NCI-H446 (cell line): ENCODE results near the gene IL36B.
A peak's percentile ranks its signal among the peaks of the same experiment; 100 is the strongest.
"Not testable (repeated sequence)": the region's sequence is repeated elsewhere in the genome, so short reads cannot be mapped to it uniquely, and the experiment has no call there.

Source experiments
- DNase-seq, 2 experiments: peaks; one replicate each; lab custom pipeline; 2025; lab: John Stamatoyannopoulos, UW

IL36B gene

GRCh38 chr2:113052396-113052917 lies at the start of gene IL36B:
TSS of gene IL36B (minus strand) at chr2:113052867.
- no peak for DNase-seq

DNA sequence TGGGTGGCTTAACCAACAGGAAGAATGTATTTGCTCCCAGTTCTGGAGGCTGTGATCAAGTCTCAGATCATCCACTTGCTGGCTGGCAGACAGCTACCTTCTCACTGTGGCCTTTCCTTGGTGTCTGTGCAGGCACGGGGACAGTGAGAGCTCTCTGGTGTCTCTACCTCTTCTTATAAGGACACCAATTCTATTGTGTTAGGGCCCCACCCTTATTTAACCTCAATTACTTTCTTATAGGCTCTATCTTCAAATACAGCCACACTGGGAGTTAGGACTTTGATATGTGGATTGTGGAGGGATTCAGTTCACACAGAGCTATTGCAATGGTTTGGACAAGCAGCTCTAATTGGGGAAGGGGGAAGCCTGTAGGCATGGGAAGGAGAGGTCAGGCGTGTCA lies 49.5 kb upstream of the IL36B start:
- DNase-seq = no peak

DNA sequence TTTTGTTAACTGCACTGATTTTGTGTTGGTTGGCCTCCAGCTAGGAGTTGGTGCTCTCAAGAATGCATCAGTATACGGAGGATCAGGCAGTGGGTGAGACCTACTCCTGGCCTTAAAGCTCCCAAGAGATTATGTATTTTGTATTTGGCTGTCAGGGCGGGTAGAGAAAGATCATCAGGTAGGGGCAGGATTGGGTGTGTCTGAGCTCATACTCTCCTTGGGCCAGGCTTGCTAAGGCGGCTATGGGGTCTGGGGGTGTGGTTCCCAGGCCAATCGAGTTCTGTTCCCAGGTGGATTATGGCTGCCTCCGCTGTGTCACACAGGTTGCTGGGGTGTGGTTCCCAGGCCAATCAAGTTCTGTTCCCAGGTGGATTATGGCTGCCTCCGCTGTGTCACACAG lies 45.9 kb upstream of the IL36B start:
- DNase-seq = no peak

DNA sequence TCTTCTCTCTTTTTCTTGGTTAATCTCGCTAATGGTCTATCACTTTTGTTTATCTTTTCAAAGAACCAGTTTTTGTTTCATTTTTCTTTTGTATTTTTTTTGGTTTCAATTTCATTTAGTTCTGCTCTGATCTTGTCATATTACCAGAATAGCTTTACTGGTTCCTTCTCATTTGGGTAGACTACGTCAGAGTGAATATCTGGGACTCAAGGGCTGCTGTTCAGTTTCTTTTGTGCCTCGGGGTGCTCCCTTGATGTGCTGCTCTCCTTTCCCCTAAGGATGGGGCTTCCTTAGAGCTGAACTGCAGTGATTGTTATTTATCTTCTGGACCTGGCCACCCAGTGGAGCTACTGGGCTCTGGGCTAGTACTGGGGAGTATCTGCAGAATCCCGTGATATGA lies 45.4 kb upstream of the IL36B start:
- DNase-seq = no peak

DNA sequence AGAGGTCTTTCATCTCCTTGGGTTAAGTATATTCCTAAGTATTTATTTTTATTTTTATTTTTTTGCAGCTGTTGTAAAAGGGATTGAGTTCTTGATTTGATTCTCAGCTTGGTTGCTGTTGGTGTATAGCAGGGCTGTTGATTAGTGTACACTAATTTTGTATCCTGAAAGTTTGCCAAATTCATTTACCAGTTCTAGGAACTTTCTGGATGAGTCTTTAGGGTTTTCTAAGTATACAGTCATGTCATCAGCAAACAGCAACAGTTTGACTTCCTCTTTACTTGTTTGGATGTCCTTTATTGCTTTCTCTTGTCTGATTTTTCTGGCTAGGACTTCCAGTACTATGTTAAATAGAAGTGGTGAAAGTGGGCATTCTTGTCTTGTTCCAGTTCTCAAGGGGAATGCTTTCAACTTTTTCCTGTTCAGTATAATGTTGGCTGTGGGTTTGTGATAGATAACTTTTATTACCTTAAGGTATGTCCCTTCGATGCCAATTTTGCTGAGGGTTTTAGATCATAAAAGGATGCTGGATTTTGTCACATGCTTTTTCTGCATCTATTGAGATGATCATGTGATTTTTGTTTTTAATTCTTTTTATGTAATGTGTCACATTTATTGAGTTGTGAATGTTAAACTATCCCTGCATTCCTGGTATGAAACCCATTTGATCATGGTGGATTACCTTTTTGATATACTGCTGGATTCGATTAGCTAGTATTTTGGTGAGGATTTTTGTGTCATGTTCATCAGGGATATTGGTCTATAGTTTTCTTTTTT lies 44.4 kb upstream of the IL36B start:
- DNase-seq = not testable (repeated sequence)

GRCh38 chr2:113096306-113096705 lies 43.6 kb upstream of the IL36B start:
- DNase-seq = not testable (repeated sequence)

- no peak for DNase-seq
Observed at GRCh38 chr2:113093613-113093977, 40.9 kb upstream of the IL36B start.

- no peak for DNase-seq
Observed at GRCh38 chr2:113092864-113093612, 40.4 kb upstream of the IL36B start.

GRCh38 chr2:113091231-113091896 lies 38.7 kb upstream of the IL36B start:
- DNase-seq = no peak

GRCh38 chr2:113089916-113090315 lies 37.2 kb upstream of the IL36B start:
- no peak for DNase-seq

- no peak for DNase-seq
Observed at GRCh38 chr2:113088213-113088992, 35.7 kb upstream of the IL36B start.

- DNase-seq = no peak
Observed at GRCh38 chr2:113085542-113085941, 32.9 kb upstream of the IL36B start.

- no peak for DNase-seq
Observed at GRCh38 chr2:113084249-113085000, 31.8 kb upstream of the IL36B start.

DNA sequence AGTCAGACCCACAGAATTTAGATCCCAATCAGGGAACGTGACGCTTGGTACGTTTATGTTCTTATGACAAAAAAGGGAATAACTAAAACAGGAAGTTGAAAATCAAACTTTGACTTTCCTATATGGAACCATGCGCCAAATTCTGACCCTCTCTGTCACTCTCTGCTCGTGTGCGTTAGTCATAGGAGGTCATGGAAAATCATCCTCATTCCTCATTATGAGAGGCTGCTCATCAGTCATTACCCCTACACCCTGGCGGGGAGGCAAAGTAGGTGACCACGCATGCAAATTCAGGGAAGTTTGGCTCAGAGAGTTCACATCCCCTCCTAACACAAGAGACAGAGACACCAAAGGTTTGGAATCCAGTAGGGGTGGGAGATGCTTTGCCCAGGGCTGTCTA lies 30.6 kb upstream of the IL36B start:
- DNase-seq = no peak

- DNase-seq = no peak
Observed at GRCh38 chr2:113081488-113082210, 29.0 kb upstream of the IL36B start.

GRCh38 chr2:113080134-113080533 lies 27.5 kb upstream of the IL36B start:
- peak; percentile 3 to 10 for DNase-seq

DNA sequence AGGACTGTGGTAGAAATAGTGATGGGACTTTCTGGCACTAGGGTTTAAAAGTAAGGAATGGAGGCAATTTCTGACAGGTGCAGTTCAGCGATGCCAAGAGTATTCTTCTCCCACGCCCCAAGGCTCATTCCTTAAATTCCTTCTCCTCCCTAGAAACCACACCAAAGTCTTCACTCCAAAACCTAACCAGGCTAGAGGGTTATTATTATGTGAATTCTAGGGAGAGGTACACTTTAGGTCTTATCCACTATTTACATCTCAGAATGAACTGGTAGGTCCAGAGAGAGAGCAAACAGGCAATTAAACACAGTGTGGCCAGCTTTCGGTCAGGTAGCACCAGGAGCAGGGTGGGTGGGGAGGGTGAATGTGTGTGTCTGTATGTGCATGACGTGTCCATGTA lies 26.5 kb upstream of the IL36B start:
- no peak for DNase-seq

DNA sequence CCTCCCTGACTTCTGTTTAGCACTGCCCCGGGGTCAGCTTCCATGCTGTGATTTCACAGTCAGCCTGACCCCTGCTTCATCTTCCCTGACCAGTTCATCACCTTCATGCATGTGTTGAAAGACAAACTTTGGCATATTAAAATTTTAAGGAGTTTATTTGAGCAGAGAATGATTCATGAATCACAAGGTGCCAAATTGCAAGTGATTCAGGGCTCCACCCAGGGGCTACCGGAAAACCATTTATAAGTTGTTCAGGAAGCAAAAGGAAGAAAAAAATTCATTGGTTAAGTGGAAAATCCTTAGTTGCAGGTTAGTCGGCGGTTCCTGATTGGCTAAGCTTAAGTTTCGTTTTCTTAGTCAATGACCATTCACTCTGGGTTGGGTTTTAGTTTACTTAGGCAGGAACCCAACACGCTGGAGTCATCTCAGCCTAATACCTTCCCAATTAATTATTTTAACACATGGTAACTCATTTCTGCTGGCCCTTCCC lies 25.7 kb upstream of the IL36B start:
- DNase-seq = no peak

GRCh38 chr2:113077921-113078320 lies 25.3 kb upstream of the IL36B start:
- DNase-seq = no peak

DNA sequence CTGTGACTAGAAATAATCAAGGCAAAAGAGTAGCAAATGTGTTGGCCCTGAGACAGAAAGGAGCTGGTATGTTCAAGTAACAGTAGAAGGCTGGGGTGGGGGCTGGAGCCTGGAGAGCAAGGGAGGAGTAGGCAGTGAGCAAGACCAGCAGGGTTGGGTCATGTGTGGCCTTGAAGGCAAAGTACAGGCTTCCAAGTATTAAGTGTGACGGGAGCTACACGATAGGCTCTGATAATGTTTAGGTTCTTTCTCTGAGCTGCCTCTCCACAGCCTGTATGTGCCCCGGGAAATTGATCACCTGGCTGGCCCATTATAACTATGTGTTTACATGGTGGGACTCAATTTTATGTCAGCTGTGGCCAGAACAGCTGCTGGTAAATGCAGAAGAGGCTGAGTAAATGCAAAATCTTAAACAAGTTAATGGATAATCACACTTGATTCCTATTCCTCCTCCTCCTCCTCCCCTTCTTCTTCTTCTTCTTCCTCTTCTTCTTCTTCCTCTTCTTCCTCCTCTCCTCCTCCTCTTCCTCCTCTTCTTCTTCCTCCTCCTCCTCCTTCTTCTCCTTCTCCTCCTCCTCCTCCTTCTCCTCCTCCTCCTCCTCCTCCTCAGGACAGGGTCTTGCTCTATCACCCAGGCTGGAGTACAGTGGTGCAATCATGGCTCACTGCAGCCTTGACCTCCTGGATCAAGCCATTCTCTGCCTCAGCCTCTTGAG lies 24.4 kb upstream of the IL36B start:
- no peak for DNase-seq
